Activated T-cell treated with anti-CD3 and anti-CD28 coated beads, Interleukin-2, amount 50 U/mL, for 4 hours (primary cell): Measurements from ENCODE around the gene APOL6. TPM values are rescaled to one million over a fixed set of nuclear protein-coding genes. Genes with fewer than 3 reads are reported as not detected.
"Not testable (repeated sequence)": the region's sequence is repeated elsewhere in the genome, so short reads cannot be mapped to it uniquely, and the experiment has no call there.

Experiments
- ATAC-seq, 2 donors: fragments of 200-7000 bp; cut with Tn5 transposase; one replicate each; pipeline ENCODE4 v1.10.0; 2021
- DNase-seq: peaks from one replicate; pipeline ENCODE4 v3.0.0-alpha.2; 2020
- H3K27me3 Mint-ChIP-seq: one replicate; pipeline ENCODE4 v1.8.0; 2021; ENCODE audit warnings: low read depth, mixed read lengths
- H3K36me3 Mint-ChIP-seq: one replicate; pipeline ENCODE4 v1.8.0; 2022; ENCODE audit warnings: mixed read lengths; ENCODE audit not compliant: insufficient read depth
- H3K4me1 Mint-ChIP-seq: one replicate; pipeline ENCODE4 v1.8.0; 2021; ENCODE audit warnings: low read depth, mixed read lengths
- H3K4me3 Mint-ChIP-seq: one replicate; pipeline ENCODE4 v1.8.0; 2021; ENCODE audit warnings: mild to moderate bottlenecking, moderate library complexity, mixed read lengths
- H3K9me3 Mint-ChIP-seq: one replicate; pipeline ENCODE4 v1.8.0; 2021; ENCODE audit warnings: mixed read lengths
- total RNA-seq, 3 donors: library from RNA; stranded (reverse); gene quantifications; one replicate each; pipeline ENCODE4 v1.2.1, GENCODE V29; 2021

APOL6 gene
- total RNA-seq, 3 donors from 2014 or later: 18.8 to 32.7 (median 24.5) TPM

DNA sequence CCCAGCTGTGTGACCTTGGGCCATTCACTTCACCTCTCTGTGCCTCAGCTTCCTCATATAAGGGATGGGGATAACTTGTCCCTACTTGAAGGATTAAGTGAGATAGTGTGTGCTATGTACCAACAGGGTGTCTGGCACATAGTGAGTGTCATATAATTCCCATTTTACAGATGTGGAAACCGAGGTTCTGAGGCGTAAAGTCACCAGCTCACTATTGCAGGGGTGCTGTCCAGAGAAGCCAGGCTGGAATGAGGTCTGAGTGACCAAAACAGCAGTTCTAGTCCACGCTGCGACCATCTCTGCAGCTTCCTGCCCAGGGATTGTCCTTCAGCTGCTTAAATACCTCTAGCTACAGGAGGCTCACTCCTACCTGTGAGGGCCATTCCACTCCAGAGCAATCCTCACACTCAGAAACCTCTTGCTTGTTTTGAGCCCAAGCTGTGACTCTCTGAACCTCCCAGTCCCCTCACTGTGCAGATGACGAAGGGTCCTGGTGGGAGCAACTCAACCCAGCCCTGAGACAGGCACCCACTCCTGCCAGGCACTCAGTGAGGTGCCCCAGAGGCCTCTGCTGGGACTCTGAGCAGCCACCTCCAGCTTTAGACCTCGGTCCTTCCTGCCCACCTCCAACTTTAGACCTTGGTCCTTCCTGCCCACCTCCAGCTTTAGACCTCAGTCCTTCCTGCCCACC lies 36.9 kb upstream of the APOL6 start:
- H3K4me3 Mint-ChIP-seq: no peak overlapping the region
- peaks cover 17% of the 10 kb centered on the region for H3K27me3 Mint-ChIP-seq
- peak in 1 of 2 donors; percentile 56 for ATAC-seq
- no peaks in the 10 kb centered on the region for H3K9me3 Mint-ChIP-seq
- DNase-seq: no peak
- H3K36me3 Mint-ChIP-seq: no peaks in the 10 kb centered on the region
- H3K4me1 Mint-ChIP-seq: peaks cover 15% of the 10 kb centered on the region

DNA sequence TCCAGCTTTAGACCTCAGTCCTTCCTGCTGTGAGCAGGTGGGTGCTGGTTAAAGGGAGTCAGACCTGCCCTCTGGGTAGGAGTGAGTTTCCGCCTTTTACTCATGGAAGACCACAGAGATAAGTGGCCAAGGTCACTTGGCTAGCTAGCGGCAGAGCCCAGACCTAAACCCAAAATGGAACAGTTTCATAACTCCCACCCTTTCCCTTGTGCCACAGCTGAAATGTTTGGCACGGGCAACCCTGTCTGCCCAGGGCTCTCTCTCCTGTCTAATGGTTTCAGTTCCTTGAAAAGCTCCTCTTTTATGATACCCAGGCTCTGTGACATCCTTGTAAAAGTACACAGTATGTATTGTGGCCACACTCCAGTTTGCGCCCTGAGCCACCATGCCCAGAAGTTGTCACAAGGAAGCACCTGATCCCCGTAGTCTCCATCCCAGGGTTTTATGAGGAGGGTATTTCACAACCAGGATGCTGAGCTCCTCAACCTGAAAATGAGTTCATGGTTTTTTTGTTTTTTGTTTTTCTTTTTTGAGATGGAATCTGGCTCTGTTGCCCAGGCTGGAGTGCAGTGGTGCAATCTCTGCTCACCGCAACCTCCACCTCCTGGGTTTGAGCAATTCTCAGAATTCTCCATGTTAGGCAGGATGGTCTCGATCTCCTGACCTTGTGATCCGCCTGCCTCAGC lies 36.2 kb upstream of the APOL6 start:
- DNase-seq (no peak), ATAC-seq (peak in 1 of 2 donors; percentile 27)
- H3K9me3 Mint-ChIP-seq: no peaks in the 10 kb centered on the region
- H3K4me1 Mint-ChIP-seq: peaks cover 21% of the 10 kb centered on the region
- H3K27me3 Mint-ChIP-seq: peaks cover 13% of the 10 kb centered on the region
- no peak overlapping the region for H3K4me3 Mint-ChIP-seq
- H3K36me3 Mint-ChIP-seq: no peaks in the 10 kb centered on the region

DNA sequence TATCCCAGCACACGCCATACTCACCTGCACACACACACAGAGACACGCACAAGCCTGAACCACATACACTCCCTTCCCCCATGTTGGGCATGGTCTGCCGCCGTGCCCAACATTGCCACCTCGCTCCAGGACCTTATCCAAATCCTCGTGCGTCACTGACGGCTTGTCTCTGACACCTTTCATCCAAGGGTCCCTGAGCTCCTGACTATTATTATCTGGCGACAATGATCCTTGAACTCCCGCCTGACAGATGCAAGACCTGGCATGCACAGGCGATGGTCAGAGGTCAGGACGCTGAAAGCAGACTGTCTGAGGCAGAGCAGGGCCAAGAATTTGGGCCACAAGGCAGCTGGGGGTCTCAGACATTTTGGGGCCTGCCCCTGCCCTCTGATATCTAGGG lies 35.3 kb upstream of the APOL6 start:
- Mint-ChIP-seq H3K4me1 (peaks cover 21% of the 10 kb centered on the region), H3K27me3 (peaks cover 8% of the 10 kb centered on the region), H3K4me3 (no peak overlapping the region), H3K36me3 (no peaks in the 10 kb centered on the region), H3K9me3 (no peaks in the 10 kb centered on the region)
- no peak for ATAC-seq
- DNase-seq: no peak

DNA sequence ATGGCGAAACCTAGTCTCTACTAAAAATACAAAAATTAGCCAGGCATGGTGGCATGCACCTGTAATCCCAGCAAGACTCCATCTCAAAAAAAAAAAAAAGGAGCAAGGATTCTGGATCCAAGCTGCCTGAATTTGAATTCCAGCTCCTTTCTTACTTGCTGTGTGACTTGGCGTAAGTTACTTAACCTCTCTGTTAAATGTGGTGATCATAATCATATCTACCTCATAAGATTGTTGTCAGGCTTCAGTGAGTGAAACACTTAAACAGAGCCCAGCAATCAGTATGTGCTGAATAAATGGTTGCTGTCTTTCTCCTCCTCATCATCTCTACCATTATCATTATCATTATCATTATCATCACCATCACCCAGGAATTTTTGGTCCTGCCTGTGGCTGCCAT lies 33.8 kb upstream of the APOL6 start:
- DNase-seq (no peak), ATAC-seq (no peak)
- Mint-ChIP-seq H3K36me3 (no peaks in the 10 kb centered on the region), H3K4me3 (no peak overlapping the region), H3K9me3 (no peaks in the 10 kb centered on the region), H3K4me1 (peaks cover 21% of the 10 kb centered on the region), H3K27me3 (peaks cover 3% of the 10 kb centered on the region)

DNA sequence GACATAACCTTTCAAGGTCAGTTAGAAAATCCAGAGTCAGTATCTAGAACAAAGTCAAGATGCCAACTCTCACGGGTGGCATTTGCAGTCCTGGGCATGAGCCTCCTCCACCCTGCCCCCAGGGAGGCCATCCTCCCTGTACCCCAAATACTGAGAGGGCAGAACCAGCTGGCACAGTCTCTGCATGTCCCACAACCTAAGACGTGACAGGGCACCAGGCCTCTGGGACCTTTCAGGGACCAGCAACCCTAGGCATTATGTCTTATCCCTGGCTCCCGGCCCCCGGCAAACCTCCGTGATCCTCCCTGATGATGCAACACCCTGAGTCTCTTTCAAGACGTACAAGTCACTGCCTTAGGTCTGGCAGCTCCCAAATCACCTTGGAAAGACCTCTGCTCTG lies 33.1 kb upstream of the APOL6 start:
- Mint-ChIP-seq H3K4me1 (peaks cover 21% of the 10 kb centered on the region), H3K4me3 (no peak overlapping the region), H3K27me3 (no peaks in the 10 kb centered on the region), H3K9me3 (no peaks in the 10 kb centered on the region), H3K36me3 (no peaks in the 10 kb centered on the region)
- DNase-seq (no peak), ATAC-seq (no peak)

DNA sequence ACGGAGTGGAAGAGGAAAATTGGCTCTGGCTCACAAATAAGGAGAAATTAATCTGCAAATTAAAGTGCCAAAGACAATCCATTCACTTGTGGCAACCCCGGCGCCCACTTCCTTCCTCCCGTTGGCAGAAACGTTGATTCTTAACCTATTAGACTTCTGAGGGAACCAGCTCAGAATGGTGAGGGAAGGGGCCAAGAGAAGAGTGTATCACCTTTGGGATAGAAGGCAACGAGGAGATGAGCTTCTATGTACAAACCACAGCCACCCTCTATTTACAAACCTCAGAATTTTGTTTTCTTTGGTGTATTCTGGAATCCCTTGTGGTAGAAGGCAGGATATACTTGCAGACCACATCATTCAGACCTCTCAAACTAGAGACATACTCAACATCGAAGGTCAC lies 32.2 kb upstream of the APOL6 start:
- H3K4me3 Mint-ChIP-seq: no peak overlapping the region
- no peak for ATAC-seq

DNA sequence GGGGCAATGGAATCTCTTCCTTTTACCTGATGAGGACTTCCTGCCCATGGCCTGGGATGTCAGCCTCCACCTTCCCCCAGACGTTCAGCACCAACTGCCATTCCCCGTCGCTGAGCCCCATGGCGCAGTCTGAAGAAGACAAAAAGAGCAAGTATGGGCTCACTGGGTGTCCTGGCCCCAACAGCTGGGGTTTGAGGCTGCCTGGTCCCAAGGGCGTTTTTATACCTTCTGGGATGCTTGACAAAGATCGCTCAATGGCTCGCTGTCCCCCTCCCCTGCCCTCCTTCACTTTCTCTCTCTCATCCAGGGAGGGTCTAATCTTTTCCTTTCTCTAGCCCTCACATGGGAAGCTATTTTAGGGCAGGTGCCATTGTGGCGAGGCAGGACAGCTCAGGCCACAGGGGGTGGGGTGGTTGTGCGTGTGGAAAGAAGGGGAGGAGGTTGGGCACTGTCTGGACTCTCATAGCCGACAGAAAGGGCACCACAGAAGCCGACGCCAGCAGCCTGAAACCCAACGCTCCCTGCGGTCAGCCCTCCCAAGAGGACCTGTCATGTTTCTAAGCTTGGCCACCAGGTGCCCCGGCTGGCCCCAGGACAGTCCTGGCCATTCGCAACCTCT lies 31.0 kb upstream of the APOL6 start, which contains the start of gene MB:
Gene MB (minus strand): TSS at position 193 of the 619 bp plus-strand sequence. CDS start 72 bp downstream, at position 121.
- Mint-ChIP-seq H3K27me3 (no peaks in the 10 kb centered on the region), H3K4me3 (no peak within 1 kb of the TSS), H3K9me3 (no peaks in the 10 kb centered on the region), H3K36me3 (no peaks in the 10 kb centered on the region), H3K4me1 (peaks cover 14% of the 10 kb centered on the region)
- no peak for DNase-seq
- no peak for ATAC-seq

More for the DNA sequence above, 32.2 kb upstream of the APOL6 start:
- Mint-ChIP-seq H3K4me1 (peaks cover 21% of the 10 kb centered on the region), H3K9me3 (no peaks in the 10 kb centered on the region), H3K27me3 (no peaks in the 10 kb centered on the region), H3K36me3 (no peaks in the 10 kb centered on the region)
- DNase-seq: no peak

DNA sequence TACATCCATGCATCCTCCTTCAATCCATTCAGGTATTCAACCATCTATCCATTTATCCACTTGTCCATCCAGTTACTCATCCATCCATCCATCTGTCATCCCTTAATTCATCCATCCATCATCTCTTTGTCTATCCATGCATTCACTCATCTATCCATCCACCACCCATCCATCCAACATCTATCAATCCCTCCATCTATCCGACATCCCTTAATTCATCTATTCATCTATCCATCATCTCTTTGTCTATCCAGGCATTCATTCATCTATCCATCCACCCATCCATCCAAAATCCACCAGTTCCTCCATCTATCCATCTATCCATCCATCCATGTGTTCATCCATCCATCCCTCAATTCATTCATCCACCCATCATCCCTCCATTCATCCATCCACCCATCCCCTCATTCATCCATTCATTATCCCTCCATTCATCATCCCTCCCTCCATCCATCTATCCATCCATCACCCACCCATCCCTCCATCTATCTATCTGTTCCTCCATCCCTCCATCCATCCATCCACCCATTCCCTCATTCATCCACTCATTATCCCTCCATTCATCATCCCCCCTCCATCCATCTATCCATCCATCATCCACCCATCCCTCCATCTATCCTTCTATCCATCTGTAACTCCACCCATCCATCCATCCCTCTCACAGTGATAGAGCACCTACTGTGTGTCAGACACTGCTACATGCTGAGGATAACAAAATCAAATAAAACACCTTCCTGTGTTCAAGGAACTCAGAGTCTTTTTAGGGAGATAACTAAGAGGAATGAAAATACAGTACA lies 29.6 kb upstream of the APOL6 start:
- H3K4me3 Mint-ChIP-seq: no peak overlapping the region
- H3K27me3 Mint-ChIP-seq: no peaks in the 10 kb centered on the region
- no peak for DNase-seq
- no peak for ATAC-seq
- no peaks in the 10 kb centered on the region for H3K36me3 Mint-ChIP-seq
- H3K4me1 Mint-ChIP-seq: peaks cover 14% of the 10 kb centered on the region
- no peaks in the 10 kb centered on the region for H3K9me3 Mint-ChIP-seq

DNA sequence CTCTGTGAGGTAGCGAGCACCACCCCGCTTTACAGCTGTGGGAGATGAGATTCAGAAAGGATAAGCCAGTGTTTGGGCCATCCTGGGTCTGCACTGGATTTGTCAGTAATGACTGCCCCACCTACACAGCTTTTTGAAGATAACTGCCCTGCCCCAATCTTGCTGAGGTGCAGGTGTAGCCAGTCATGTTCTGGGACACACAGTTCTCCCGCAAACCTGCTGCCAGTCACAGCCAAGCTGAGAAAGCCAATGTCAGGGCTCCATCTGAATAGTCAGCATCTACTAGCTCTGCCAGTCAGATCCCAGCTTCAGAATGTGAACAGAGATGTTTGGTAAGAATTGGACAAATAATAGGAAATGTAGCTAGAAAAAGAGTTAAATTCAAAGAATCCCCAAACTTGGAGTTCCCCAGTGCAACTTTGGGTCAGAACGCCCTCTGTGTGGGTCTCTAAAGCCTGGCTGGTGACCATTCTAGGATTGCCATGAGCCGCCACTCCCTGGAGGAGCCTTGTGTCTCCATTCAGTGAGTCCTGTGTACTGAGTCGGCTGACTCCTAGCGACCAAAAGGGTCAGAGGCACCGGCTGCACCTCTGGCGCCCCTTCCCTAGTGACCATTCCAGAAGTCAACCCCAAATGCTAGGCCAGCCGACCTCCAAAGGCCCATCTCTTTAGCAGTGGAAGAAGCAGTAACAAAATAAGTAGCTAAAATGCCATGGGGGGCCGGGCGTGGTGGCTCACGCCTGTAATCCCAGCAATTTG lies 28.7 kb upstream of the APOL6 start:
- Mint-ChIP-seq H3K4me3 (no peak overlapping the region), H3K36me3 (no peaks in the 10 kb centered on the region), H3K9me3 (no peaks in the 10 kb centered on the region), H3K27me3 (no peaks in the 10 kb centered on the region), H3K4me1 (peaks cover 14% of the 10 kb centered on the region)
- ATAC-seq: no peak
- no peak for DNase-seq

DNA sequence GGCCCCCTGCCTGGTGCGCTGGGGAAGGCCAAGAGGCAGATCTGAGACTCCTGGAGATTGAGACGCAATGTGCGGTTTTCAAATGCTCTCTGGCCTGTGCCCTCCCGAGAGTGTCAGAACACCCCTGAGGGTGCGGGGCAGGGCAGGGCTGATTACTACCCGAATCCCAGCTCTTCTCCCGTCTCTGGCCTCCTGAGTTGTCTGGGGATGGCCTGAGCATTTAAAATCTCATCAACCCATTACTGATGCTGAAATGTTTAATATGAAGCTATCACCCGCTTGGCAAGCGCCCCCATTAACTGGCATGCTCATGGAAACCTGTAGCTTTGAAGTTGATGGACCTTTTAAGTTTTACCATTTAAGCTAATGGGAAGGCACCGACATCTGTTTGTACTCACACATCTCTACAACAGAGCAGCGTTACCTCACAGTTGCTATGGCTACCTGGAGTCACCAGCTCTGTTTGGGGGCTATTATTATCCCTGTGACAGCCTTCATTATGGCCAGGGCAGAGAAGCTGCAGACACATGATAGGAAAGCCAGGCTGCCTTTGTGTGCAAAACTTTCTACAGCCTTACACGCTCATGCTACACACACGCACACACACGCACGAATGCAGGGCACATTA lies 27.5 kb upstream of the APOL6 start:
- H3K9me3 Mint-ChIP-seq: no peaks in the 10 kb centered on the region
- ATAC-seq (no peak), DNase-seq (no peak)
- peaks cover 11% of the 10 kb centered on the region for H3K4me1 Mint-ChIP-seq
- no peak overlapping the region for H3K4me3 Mint-ChIP-seq
- no peaks in the 10 kb centered on the region for H3K36me3 Mint-ChIP-seq
- peaks cover 2% of the 10 kb centered on the region for H3K27me3 Mint-ChIP-seq

DNA sequence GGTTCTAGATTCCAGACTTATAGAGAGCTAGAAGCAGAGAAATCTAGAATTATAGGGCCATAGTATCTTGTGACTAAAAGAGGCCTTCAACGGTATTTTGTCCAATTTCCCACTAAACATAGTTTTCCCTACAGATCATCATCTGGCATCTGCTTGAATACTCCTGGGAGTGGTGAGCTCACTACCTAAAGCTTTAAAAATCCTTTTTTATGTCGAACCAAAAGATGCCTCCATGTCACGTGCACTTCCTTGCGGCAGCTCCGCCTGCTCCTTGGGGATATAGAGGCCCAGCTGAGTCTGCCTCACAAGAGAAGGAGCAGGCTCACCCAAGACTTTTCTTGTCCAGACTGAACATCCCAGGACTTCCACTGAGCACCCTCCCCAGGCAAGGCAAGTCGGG lies 26.8 kb upstream of the APOL6 start:
- Mint-ChIP-seq H3K36me3 (no peaks in the 10 kb centered on the region), H3K9me3 (no peaks in the 10 kb centered on the region), H3K27me3 (peaks cover 5% of the 10 kb centered on the region), H3K4me1 (peaks cover 5% of the 10 kb centered on the region), H3K4me3 (no peak overlapping the region)
- DNase-seq: no peak
- ATAC-seq: no peak

DNA sequence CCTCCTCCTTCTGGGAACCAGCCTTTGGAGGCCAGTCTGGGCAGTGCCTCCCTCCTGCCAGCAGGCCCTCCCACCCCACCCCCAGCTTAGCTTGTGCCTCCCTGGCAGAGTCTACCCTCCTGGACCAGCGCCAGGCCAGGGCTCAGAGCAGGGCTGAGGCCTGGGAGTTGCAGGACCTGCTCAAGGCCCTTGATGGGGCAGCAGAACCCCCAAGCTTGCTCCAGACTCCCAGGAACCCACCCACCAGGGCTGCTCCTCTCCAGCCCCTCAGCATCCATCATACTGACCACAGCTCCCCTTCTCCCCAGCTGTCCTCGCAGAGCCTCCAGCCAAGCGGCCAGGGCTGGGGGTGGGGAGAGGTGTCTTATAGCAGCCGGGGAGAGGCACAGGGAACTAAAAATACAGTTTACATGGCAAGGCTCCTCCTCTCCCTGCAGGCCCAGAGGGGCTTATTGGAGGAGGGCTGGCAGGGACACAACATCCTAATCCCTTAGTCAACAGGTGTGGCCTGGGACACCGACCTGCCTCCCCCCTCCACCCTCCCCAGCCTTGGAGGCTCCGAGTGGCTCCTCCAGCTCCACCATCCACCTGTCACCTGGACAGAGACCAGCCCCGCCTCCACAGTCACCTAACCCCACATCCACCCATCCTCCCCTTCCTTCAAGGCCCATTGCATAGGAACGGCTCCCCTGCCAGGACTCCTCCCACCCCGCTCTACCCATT lies 25.9 kb upstream of the APOL6 start:
- no peaks in the 10 kb centered on the region for H3K9me3 Mint-ChIP-seq
- no peak overlapping the region for H3K4me3 Mint-ChIP-seq
- no peaks in the 10 kb centered on the region for H3K36me3 Mint-ChIP-seq
- H3K27me3 Mint-ChIP-seq: peaks cover 5% of the 10 kb centered on the region
- no peak for DNase-seq
- H3K4me1 Mint-ChIP-seq: peaks cover 4% of the 10 kb centered on the region
- no peak for ATAC-seq

DNA sequence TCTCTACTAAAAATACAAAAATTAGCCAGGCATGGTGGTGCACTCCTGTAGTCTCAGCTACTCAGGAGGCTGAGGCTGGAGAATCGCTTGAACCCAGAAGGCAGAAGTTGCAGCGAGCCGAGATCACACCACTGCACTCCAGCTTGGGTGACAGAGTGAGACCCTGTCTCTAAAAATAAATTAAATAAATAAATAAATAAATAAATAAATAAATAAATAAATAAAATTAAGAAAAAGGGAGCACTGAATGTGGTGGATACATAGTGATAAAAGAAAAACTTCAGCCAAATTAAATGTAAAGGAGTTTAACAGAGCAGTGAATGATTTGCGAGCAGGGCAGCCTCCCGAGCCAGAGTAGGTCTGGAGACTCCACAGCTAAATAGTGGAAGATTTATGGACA lies 24.4 kb upstream of the APOL6 start:
- ATAC-seq, H3K4me1 Mint-ChIP-seq, DNase-seq, H3K4me3 Mint-ChIP-seq, H3K9me3 Mint-ChIP-seq, H3K27me3 Mint-ChIP-seq, H3K36me3 Mint-ChIP-seq: not testable (repeated sequence)
